MCF 10A (cell line): ENCODE results near the gene KRTAP12-1. TPM values are rescaled to one million over a fixed set of nuclear protein-coding genes. Genes with fewer than 3 reads are reported as not detected.

Source experiments
- BruUV-seq: library from RNA; stranded (reverse); fragments of 400-500 nt; replicated peaks from 2 replicates; lab custom pipeline; 2021; lab: Mats Ljungman, UMichigan
- CTCF ChIA-PET: fragments of 300-600 bp; sonication (Branson Sonifier 250); formaldehyde crosslinking; extraction: SDS; loops from one replicate; lab custom pipeline; 2021; ENCODE audit warnings: antibody characterized with exemption, inconsistent platforms; lab: Yijun Ruan, JAX
- POLR2A ChIA-PET: fragments of 300-600, 350-650 bp; sonication (Branson Sonifier 250); formaldehyde crosslinking; extraction: SDS; loops from one replicate; lab custom pipeline; 2020; ENCODE audit warnings: antibody characterized with exemption, inconsistent platforms; lab: Yijun Ruan, JAX
- DNase-seq: peaks from one replicate; pipeline ENCODE4 v3.0.0-alpha.2; 2018; ENCODE audit not compliant: unreplicated experiment
- H3K27ac Mint-ChIP-seq: one replicate; pipeline ENCODE4 v1.8.0; 2022; ENCODE audit warnings: mild to moderate bottlenecking, low read depth, mixed read lengths; ENCODE audit not compliant: unreplicated experiment
- H3K27me3 Mint-ChIP-seq: one replicate; pipeline ENCODE4 v1.8.0; 2022; ENCODE audit warnings: mixed read lengths; ENCODE audit not compliant: insufficient read depth, unreplicated experiment
- H3K36me3 Mint-ChIP-seq: one replicate; pipeline ENCODE4 v1.8.0; 2022; ENCODE audit warnings: mild to moderate bottlenecking, moderate library complexity, mixed read lengths; ENCODE audit not compliant: insufficient read depth, unreplicated experiment
- H3K4me1 Mint-ChIP-seq: one replicate; pipeline ENCODE4 v1.8.0; 2022; ENCODE audit warnings: mixed read lengths; ENCODE audit not compliant: insufficient read depth, unreplicated experiment
- H3K4me3 Mint-ChIP-seq: one replicate; pipeline ENCODE4 v1.8.0; 2022; ENCODE audit warnings: mild to moderate bottlenecking, moderate library complexity, mixed read lengths; ENCODE audit not compliant: unreplicated experiment
- H3K9me3 Mint-ChIP-seq: one replicate; pipeline ENCODE4 v1.8.0; 2022; ENCODE audit warnings: mixed read lengths; ENCODE audit not compliant: unreplicated experiment
- CTCF ChIP-seq: fragments of 200-600 bp; IDR thresholded peaks from one replicate; pipeline ENCODE4 v1.8.0; 2022; ENCODE audit warnings: antibody characterized with exemption, mild to moderate bottlenecking; ENCODE audit not compliant: unreplicated experiment
- intact Hi-C: fragments of 100-400 bp; cut with micrococcal nuclease; formaldehyde crosslinking; loops from 2 replicates; pipeline ENCODE4 v1.14.1; 2022
- total RNA-seq: library from RNA; stranded (reverse); gene quantifications from 2 replicates; pipeline ENCODE4 v1.2.3, GENCODE V29; 2022

Gene KRTAP12-1
- total RNA-seq, 1 experiment from 2014 or later = not detected

DNA sequence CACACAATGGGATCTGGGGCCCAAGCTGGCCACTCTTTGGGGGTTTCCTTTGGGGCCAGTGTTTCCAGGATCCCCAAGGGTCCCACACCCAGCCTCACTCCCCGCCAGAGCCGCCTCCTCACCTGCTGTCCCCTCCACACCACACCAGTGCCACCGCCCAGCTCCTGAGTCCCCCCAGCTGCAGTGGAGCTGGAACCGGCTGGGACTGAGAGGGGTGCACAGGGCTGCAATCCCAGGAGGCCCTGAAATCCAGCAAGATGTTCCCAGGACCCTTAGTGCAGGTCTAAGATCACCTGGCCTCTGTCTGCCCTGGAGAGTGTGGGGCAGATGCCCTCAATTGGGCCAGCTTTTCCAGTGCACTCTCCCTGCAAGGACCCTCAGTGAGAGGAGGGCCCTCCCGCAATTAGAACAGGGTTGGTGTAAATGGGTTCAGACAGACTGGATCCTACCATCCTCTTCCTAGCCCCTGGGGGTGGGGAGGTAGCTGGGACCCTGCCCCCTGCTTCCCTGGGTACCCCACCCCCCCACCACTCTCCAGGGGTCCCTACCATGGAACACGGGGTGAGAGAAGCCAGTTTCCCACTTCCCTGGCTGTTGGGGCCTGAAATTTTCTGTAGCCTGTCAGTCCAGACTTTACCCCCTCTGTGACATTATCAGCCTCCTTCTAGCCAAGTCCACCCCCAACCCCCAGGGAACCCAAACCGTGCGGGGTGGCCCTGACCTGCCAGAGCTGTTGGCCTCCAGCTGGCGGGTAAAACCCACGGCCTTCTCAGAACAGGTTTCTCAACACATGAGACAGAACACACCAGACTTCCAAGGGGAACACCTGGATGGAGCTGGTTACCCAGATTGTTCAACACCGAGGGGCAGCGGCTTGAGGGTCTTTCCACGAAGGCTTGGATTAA, 22.0 kb upstream of the KRTAP12-1 start:
- Mint-ChIP-seq H3K4me3 (no peak overlapping the region), H3K36me3 (no peaks in the 10 kb centered on the region), H3K9me3 (no peaks in the 10 kb centered on the region), H3K27ac (no peak overlapping the region), H3K4me1 (no peaks in the 10 kb centered on the region), H3K27me3 (peaks cover 48% of the 10 kb centered on the region)
- no peak for TF ChIP-seq CTCF
- no peak for DNase-seq
- intact Hi-C loops = no loop called here
- no TSS peak for BruUV-seq
- CTCF ChIA-PET = no interaction called here
- POLR2A ChIA-PET = no interaction called here

DNA sequence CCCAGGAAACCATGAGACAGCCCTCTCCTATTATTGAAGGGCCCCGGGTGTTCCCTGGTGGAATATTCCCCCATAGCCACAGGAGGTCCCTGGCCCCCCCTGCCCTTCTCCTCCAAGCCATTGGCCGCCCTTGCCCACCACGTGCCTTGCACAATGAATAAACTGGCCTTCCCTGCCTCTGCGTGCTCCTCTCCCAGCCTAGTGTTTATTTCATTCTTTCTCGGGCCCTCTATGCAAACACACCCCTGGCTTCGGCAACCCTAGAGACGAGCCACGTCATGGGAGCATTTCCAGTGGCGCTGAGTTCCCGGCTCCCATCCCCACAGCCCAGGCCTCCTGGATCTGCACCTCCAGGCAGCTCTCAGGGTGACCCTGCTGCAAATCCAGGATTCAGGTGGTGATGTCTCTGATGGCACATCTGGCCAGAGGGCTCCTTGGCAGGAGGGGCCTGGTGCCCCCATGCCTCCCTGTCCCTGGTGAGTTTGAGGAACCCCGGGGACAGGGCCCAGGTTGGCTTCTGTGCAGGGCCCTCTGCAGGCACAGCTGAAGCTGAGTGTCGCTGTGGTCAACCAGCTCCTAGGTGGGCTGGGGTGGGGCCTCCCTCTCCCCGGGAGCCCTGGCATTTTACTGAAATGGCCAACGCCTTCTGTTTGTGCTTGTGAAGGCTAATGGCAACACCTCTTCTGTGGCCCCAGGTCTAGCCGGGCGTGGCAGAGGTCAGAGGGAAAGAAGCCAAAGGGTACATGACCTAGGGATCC, 21.2 kb upstream of the KRTAP12-1 start:
- no peak overlapping the region for H3K27ac Mint-ChIP-seq
- H3K4me3 Mint-ChIP-seq = no peak overlapping the region
- ChIA-PET POLR2A (no interaction called here), CTCF (interaction anchor here (0.6 kb wide), 1 partner anchor 89 kb away, joined by 3 read pairs; no protein-coding TSS in a partner anchor)
- no peak for DNase-seq
- no TSS peak for BruUV-seq
- H3K36me3 Mint-ChIP-seq = no peaks in the 10 kb centered on the region
- no peaks in the 10 kb centered on the region for H3K4me1 Mint-ChIP-seq
- no peaks in the 10 kb centered on the region for H3K9me3 Mint-ChIP-seq
- H3K27me3 Mint-ChIP-seq = peaks cover 48% of the 10 kb centered on the region
- intact Hi-C loops = no loop called here
- no peak for TF ChIP-seq CTCF

- Mint-ChIP-seq H3K4me3 (no peak overlapping the region), H3K27me3 (peaks cover 48% of the 10 kb centered on the region), H3K36me3 (no peaks in the 10 kb centered on the region), H3K4me1 (no peaks in the 10 kb centered on the region), H3K27ac (no peak overlapping the region), H3K9me3 (no peaks in the 10 kb centered on the region)
- no peak for DNase-seq
- ChIA-PET CTCF (no interaction called here), POLR2A (no interaction called here)
- no peak for TF ChIP-seq CTCF
- intact Hi-C loops = no loop called here
- no TSS peak for BruUV-seq
Measured at GRCh38 chr21:44702111-44702972, 20.4 kb upstream of the KRTAP12-1 start.
